Endothelial cell of umbilical vein (primary cell): ENCODE measurements around the gene CHCHD10. TPM values are rescaled to one million over a fixed set of nuclear protein-coding genes. Genes with fewer than 3 reads are reported as not detected.

Experiments
- BruUV-seq: library from RNA; stranded (reverse); fragments of 400-500 nt; replicated peaks from 2 replicates; lab custom pipeline; 2021; lab: Mats Ljungman, UMichigan
- CTCF ChIA-PET: fragments of 300-600, 350-600 bp; sonication (Branson Sonifier 250); formaldehyde crosslinking; loops from one replicate; lab custom pipeline; 2021; ENCODE audit warnings: antibody characterized with exemption, inconsistent platforms; lab: Charles Lee
- POLR2A ChIA-PET: fragments of 300-600, 350-600 bp; sonication (Branson Sonifier 250); formaldehyde crosslinking; loops from one replicate; lab custom pipeline; 2021; ENCODE audit warnings: antibody characterized with exemption, inconsistent platforms; lab: Charles Lee
- DNase-seq: peaks from one replicate; pipeline ENCODE4 v3.0.0-alpha.2; 2011; ENCODE audit warnings: low read depth, low spot score
- FAIRE-seq: peaks from 2 replicates; lab custom pipeline; 2011; peaks lifted over from hg19 to GRCh38; lab: Jason Lieb, UNC
- H2AFZ ChIP-seq: 2 replicates; pipeline ENCODE4 v1.6.0; 2012; ENCODE audit warnings: low read depth, low read length, control low read depth, inconsistent platforms
- H3K27ac ChIP-seq: 2 replicates; pipeline ENCODE4 v1.5.1; 2011; ENCODE audit warnings: low read depth, mild to moderate bottlenecking, control low read depth, low read length, moderate library complexity; ENCODE audit not compliant: insufficient read depth
- H3K27me3 ChIP-seq, 2 experiments: 2 replicates each; pipeline versions ENCODE4 v1.6.0 to v1.6.1; 2011; ENCODE audit warnings: low read length in 2 of 2, mixed read lengths in 1 of 2; ENCODE audit not compliant: control insufficient read depth in 2 of 2, insufficient read depth in 2 of 2
- H3K36me3 ChIP-seq, 2 experiments: 2 replicates in 1 of 2; 3 replicates in 1 of 2; pipeline ENCODE4 v1.5.1; 2011; ENCODE audit warnings: low read length in 2 of 2, mild to moderate bottlenecking in 1 of 2, moderate library complexity in 1 of 2; ENCODE audit not compliant: control insufficient read depth in 2 of 2, insufficient read depth in 2 of 2; ENCODE audit errors: extremely low read depth in 1 of 2
- H3K4me1 ChIP-seq: 3 replicates; pipeline ENCODE4 v1.5.1; 2011; ENCODE audit warnings: mild to moderate bottlenecking, low read length; ENCODE audit not compliant: control insufficient read depth, insufficient read depth; ENCODE audit errors: extremely low read depth
- H3K4me2 ChIP-seq: 2 replicates; pipeline ENCODE4 v1.6.1; 2011; ENCODE audit warnings: low read length, control low read depth, mixed read lengths; ENCODE audit not compliant: insufficient read depth
- H3K4me3 ChIP-seq, 3 experiments: fragments of 200-600 bp in 1 of 3; sonication (generic), shearing (Covaris generic) in 1 of 3; replicated peaks in 1 of 3; 2 replicates each; pipeline ENCODE4 v1.5.1; 2011 to 2016; ENCODE audit warnings: control low read depth in 3 of 3, low read length in 3 of 3, mild to moderate bottlenecking in 2 of 3, inconsistent platforms in 1 of 3, low read depth in 1 of 3, moderate library complexity in 1 of 3; ENCODE audit not compliant: insufficient read depth in 1 of 3
- H3K79me2 ChIP-seq: 2 replicates; pipeline ENCODE4 v1.6.0; 2012; ENCODE audit warnings: low read length, inconsistent platforms; ENCODE audit not compliant: control insufficient read depth, insufficient read depth
- H3K9ac ChIP-seq: replicated peaks from 2 replicates; pipeline ENCODE3; 2011; ENCODE audit warnings: low read length, control low read depth; ENCODE audit not compliant: insufficient read depth; ENCODE audit errors: extremely low read depth
- H3K9me1 ChIP-seq: replicated peaks from 3 replicates; pipeline ENCODE4 v1.6.0; 2011; ENCODE audit warnings: mild to moderate bottlenecking, low read length; ENCODE audit not compliant: control insufficient read depth, insufficient read depth; ENCODE audit errors: extremely low read depth
- H3K9me3 ChIP-seq: replicated peaks from 2 replicates; pipeline ENCODE4 v1.5.1; 2012; ENCODE audit warnings: low read length, inconsistent platforms; ENCODE audit not compliant: control insufficient read depth, insufficient read depth
- H4K20me1 ChIP-seq: replicated peaks from 2 replicates; pipeline ENCODE3; 2011; ENCODE audit warnings: mild to moderate bottlenecking, low read length; ENCODE audit not compliant: control insufficient read depth, insufficient read depth; ENCODE audit errors: extremely low read depth
- EZH2 ChIP-seq: IDR thresholded peaks from 2 replicates; pipeline ENCODE4 v1.6.1; 2012; ENCODE audit warnings: borderline replicate concordance, low read depth, mild to moderate bottlenecking, moderate library complexity, low read length, inconsistent platforms; ENCODE audit not compliant: severe bottlenecking
- FOS ChIP-seq: IDR thresholded peaks from 2 replicates; pipeline ENCODE4 v1.6.1; 2011; ENCODE audit warnings: mild to moderate bottlenecking, low read length, moderate library complexity, borderline replicate concordance; ENCODE audit not compliant: insufficient read depth
- GATA2 ChIP-seq: IDR thresholded peaks from 2 replicates; pipeline ENCODE4 v1.7.0; 2011; ENCODE audit warnings: low read depth, mild to moderate bottlenecking, moderate library complexity, mixed read lengths, low read length; ENCODE audit not compliant: insufficient read length, insufficient read depth
- JUN ChIP-seq: IDR thresholded peaks from 2 replicates; pipeline ENCODE4 v1.6.1; 2011; ENCODE audit warnings: borderline replicate concordance, low read depth; ENCODE audit not compliant: insufficient read length, insufficient read depth
- MYC ChIP-seq: IDR thresholded peaks from one replicate; pipeline ENCODE4 v1.6.1; 2011; ENCODE audit warnings: mild to moderate bottlenecking, low read depth, low read length
- POLR2A ChIP-seq: IDR thresholded peaks from 2 replicates; pipeline ENCODE4 v1.6.1; 2012; ENCODE audit warnings: low read depth, mild to moderate bottlenecking, control low read depth, low read length
- POLR2AphosphoS5 ChIP-seq: IDR thresholded peaks from 2 replicates; pipeline ENCODE4 v1.6.1; 2012; ENCODE audit warnings: low read depth, mild to moderate bottlenecking, control low read depth, low read length, moderate library complexity; ENCODE audit not compliant: insufficient read depth
- dilution Hi-C: fragments of 300-500 bp; cut with MboI; formaldehyde crosslinking; loops from one replicate; pipeline ENCODE4 v1.15.0; 2019; ENCODE audit warnings: low sequenced_read_pairs; ENCODE audit not compliant: extremely low pct_ligation_motif_present
- intact Hi-C: fragments of 100-400 bp; cut with micrococcal nuclease; formaldehyde crosslinking; loops from one replicate; pipeline ENCODE4 v1.10.0; 2022
- polyA plus RNA-seq, 4 experiments: library from polyadenylated mRNA; depleted of rRNA in 3 of 4; stranded (reverse) in 3 of 4; unstranded in 1 of 4; fragments of >200 nt; gene quantifications; 2 replicates each; pipeline versions ENCODE4 v1.2.1 to v1.2.3, GENCODE V29; 2011 to 2012; ENCODE audit warnings: missing spikeins in 1 of 4
- total RNA-seq: library from RNA; stranded (reverse); gene quantifications from 2 replicates; pipeline ENCODE4 v1.2.3, GENCODE V29; 2021
- TF ChIP-seq, protein P1 (sequence below): IDR thresholded peaks from 2 replicates; pipeline ENCODE4 v1.6.1; 2011; ENCODE audit not compliant: insufficient read depth, insufficient read length
- TF ChIP-seq, protein P2 (sequence below), 2 donors: IDR thresholded peaks; 1 replicate in 1 of 2; 2 replicates in 1 of 2; pipeline ENCODE4 v1.5.1; 2011; ENCODE audit warnings: low read length in 2 of 2, mild to moderate bottlenecking in 2 of 2, moderate library complexity in 2 of 2, control low read depth in 1 of 2, inconsistent platforms in 1 of 2, low read depth in 1 of 2; ENCODE audit not compliant: insufficient read depth in 1 of 2; ENCODE audit errors: extremely low read depth in 1 of 2

CHCHD10 gene
- total and polyA plus RNA-seq, 2 donors (not counting 3 experiments of a cell fraction or from before 2014, with no cell fraction given): 28.1 to 75.6 TPM

- dilution Hi-C loops (no loop called here), intact Hi-C loops (no loop called here)
- H3K27me3 ChIP-seq: peaks cover 1% of the 10 kb centered on the region in 2 experiments
- no peak for DNase-seq
- FAIRE-seq: no peak
- CTCF ChIA-PET: interaction anchor here (0.6 kb wide), 1 partner anchor 48 kb away, joined by 3 read pairs; no protein-coding TSS in a partner anchor
- H3K9ac ChIP-seq: no peak overlapping the region
- no peaks in the 10 kb centered on the region for H3K79me2 ChIP-seq
- no peaks in the 10 kb centered on the region for H3K9me3 ChIP-seq
- no peaks in the 10 kb centered on the region for H3K4me1 ChIP-seq
- no peak overlapping the region for H3K4me2 ChIP-seq
- no peaks in the 10 kb centered on the region for H4K20me1 ChIP-seq
- BruUV-seq: no TSS peak
- H3K9me1 ChIP-seq: no peaks in the 10 kb centered on the region
- no peak overlapping the region for H3K4me3 ChIP-seq
- TF ChIP-seq POLR2AphosphoS5 (no peak), GATA2 (no peak), MYC (no peak), EZH2 (no peak), FOS (no peak), JUN (no peak), POLR2A (no peak)
- TF ChIP-seq, protein P1, sequence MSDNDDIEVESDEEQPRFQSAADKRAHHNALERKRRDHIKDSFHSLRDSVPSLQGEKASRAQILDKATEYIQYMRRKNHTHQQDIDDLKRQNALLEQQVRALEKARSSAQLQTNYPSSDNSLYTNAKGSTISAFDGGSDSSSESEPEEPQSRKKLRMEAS: no peak
- TF ChIP-seq, protein P2, sequence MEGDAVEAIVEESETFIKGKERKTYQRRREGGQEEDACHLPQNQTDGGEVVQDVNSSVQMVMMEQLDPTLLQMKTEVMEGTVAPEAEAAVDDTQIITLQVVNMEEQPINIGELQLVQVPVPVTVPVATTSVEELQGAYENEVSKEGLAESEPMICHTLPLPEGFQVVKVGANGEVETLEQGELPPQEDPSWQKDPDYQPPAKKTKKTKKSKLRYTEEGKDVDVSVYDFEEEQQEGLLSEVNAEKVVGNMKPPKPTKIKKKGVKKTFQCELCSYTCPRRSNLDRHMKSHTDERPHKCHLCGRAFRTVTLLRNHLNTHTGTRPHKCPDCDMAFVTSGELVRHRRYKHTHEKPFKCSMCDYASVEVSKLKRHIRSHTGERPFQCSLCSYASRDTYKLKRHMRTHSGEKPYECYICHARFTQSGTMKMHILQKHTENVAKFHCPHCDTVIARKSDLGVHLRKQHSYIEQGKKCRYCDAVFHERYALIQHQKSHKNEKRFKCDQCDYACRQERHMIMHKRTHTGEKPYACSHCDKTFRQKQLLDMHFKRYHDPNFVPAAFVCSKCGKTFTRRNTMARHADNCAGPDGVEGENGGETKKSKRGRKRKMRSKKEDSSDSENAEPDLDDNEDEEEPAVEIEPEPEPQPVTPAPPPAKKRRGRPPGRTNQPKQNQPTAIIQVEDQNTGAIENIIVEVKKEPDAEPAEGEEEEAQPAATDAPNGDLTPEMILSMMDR (IDR thresholded peaks at IDR 0.05; ENCODE audit: extremely low read depth in 1 of 2, insufficient read depth in 1 of 2, low read depth in 1 of 2, low read length in 2 of 2): no peak
- H3K36me3 ChIP-seq: no peaks in the 10 kb centered on the region
- H2AFZ ChIP-seq: no peak overlapping the region
- POLR2A ChIA-PET: no interaction called here
- H3K27ac ChIP-seq: no peak overlapping the region
These were observed 45.0 kb downstream of the CHCHD10 start for GRCh38 chr22:23722724-23723123.
